ENCODE results near the gene SEMA6A. TPM values are rescaled to one million over a fixed set of nuclear protein-coding genes. Genes with fewer than 3 reads are reported as not detected.

The SEMA6A gene
- total RNA-seq, 1 experiment from 2014 or later, result not detected

- H3K9me3 ChIP-seq (ENCODE audit: low read length), result no peaks in the 10 kb centered on the region
- H3K27ac ChIP-seq (ENCODE audit: low read length), result no peak overlapping the region
- H3K79me2 ChIP-seq (ENCODE audit: low read length), result no peaks in the 10 kb centered on the region
- no peaks in the 10 kb centered on the region for H3K27me3 ChIP-seq (ENCODE audit: low read length)
- no peak overlapping the region for H2AFZ ChIP-seq (ENCODE audit: low read length)
- TF ChIP-seq EZH2 (IDR thresholded peaks at IDR 0.05; ENCODE audit: low read length, unreplicated experiment) (no peak), EZH2phosphoT487 (IDR thresholded peaks at IDR 0.05; ENCODE audit: borderline replicate concordance, low read length) (no peak), CTCF (conservative IDR thresholded peaks at IDR 0.05; ENCODE audit: low read depth, low read length) (no peak)
- no peak overlapping the region for H3K4me2 ChIP-seq (ENCODE audit: low read length)
- H3K9ac ChIP-seq (ENCODE audit: low read length), result no peak overlapping the region
- intact Hi-C loops (cut with micrococcal nuclease), result no loop called here
- H3F3A ChIP-seq (ENCODE audit: low read length, unreplicated experiment), result no peaks in the 10 kb centered on the region
- DNase-seq (no peak), ATAC-seq (no peak)
- CTCF ChIA-PET, result no interaction called here
- no peak overlapping the region for H3K4me3 ChIP-seq (ENCODE audit: low read length)
- BruUV-seq (replicated peaks), result no TSS peak
- no peaks in the 10 kb centered on the region for H3K36me3 ChIP-seq (ENCODE audit: low read depth, low read length)
- H4K20me1 ChIP-seq (ENCODE audit: low read length), result no peaks in the 10 kb centered on the region
- POLR2A ChIA-PET (ENCODE audit: unreplicated experiment), result no interaction called here
- no peaks in the 10 kb centered on the region for H3K4me1 ChIP-seq (ENCODE audit: insufficient read depth, low read length)
- no peaks in the 10 kb centered on the region for H3K9me2 ChIP-seq (replicated peaks; ENCODE audit: low read length)
Observed at GRCh38 chr5:116604805-116605204, 30.2 kb upstream of the SEMA6A start.

- TF ChIP-seq EZH2phosphoT487 (IDR thresholded peaks at IDR 0.05; ENCODE audit: borderline replicate concordance, low read length), result no peak
- TF ChIP-seq CTCF (conservative IDR thresholded peaks at IDR 0.05; ENCODE audit: low read depth, low read length), result no peak
- TF ChIP-seq EZH2 (IDR thresholded peaks at IDR 0.05; ENCODE audit: low read length, unreplicated experiment), result no peak
- Histone ChIP-seq H3K4me3 (ENCODE audit: low read length) (no peak overlapping the region), H3K4me1 (ENCODE audit: insufficient read depth, low read length) (no peaks in the 10 kb centered on the region), H3K9ac (ENCODE audit: low read length) (no peak overlapping the region), H3K9me2 (replicated peaks; ENCODE audit: low read length) (no peaks in the 10 kb centered on the region), H3K27ac (ENCODE audit: low read length) (no peak overlapping the region), H4K20me1 (ENCODE audit: low read length) (no peaks in the 10 kb centered on the region), H3K79me2 (ENCODE audit: low read length) (no peaks in the 10 kb centered on the region), H3F3A (ENCODE audit: low read length, unreplicated experiment) (no peaks in the 10 kb centered on the region), H3K9me3 (ENCODE audit: low read length) (no peaks in the 10 kb centered on the region), H3K27me3 (ENCODE audit: low read length) (no peaks in the 10 kb centered on the region), H3K36me3 (ENCODE audit: low read depth, low read length) (no peaks in the 10 kb centered on the region), H3K4me2 (ENCODE audit: low read length) (no peak overlapping the region), H2AFZ (ENCODE audit: low read length) (no peak overlapping the region)
- ChIA-PET POLR2A (ENCODE audit: unreplicated experiment) (no interaction called here), CTCF (no interaction called here)
- ATAC-seq (no peak), DNase-seq (no peak)
- BruUV-seq (replicated peaks), result no TSS peak
- intact Hi-C loops (cut with micrococcal nuclease), result no loop called here
Observed at GRCh38 chr5:116600876-116601275, 26.3 kb upstream of the SEMA6A start.

GRCh38 chr5:116598911-116599310 lies 24.3 kb upstream of the SEMA6A start:
- Histone ChIP-seq H3K27ac (ENCODE audit: low read length) (no peak overlapping the region), H3K27me3 (ENCODE audit: low read length) (no peaks in the 10 kb centered on the region), H2AFZ (ENCODE audit: low read length) (no peak overlapping the region), H4K20me1 (ENCODE audit: low read length) (no peaks in the 10 kb centered on the region), H3K4me1 (ENCODE audit: insufficient read depth, low read length) (no peaks in the 10 kb centered on the region), H3K9ac (ENCODE audit: low read length) (no peak overlapping the region), H3K36me3 (ENCODE audit: low read depth, low read length) (no peaks in the 10 kb centered on the region), H3K4me2 (ENCODE audit: low read length) (no peak overlapping the region), H3K9me3 (ENCODE audit: low read length) (no peaks in the 10 kb centered on the region), H3K79me2 (ENCODE audit: low read length) (no peaks in the 10 kb centered on the region), H3K9me2 (replicated peaks; ENCODE audit: low read length) (no peaks in the 10 kb centered on the region), H3F3A (ENCODE audit: low read length, unreplicated experiment) (no peaks in the 10 kb centered on the region), H3K4me3 (ENCODE audit: low read length) (no peak overlapping the region)
- TF ChIP-seq EZH2 (IDR thresholded peaks at IDR 0.05; ENCODE audit: low read length, unreplicated experiment) (no peak), EZH2phosphoT487 (IDR thresholded peaks at IDR 0.05; ENCODE audit: borderline replicate concordance, low read length) (no peak)
- no TSS peak for BruUV-seq (replicated peaks)
- DNase-seq, result no peak
- ATAC-seq, result no peak
- ChIA-PET CTCF (no interaction called here), POLR2A (ENCODE audit: unreplicated experiment) (no interaction called here)
- intact Hi-C loops (cut with micrococcal nuclease), result no loop called here

All from PC-3 (cell line).